K562 (cell line): ENCODE data around the gene BZW1. TPM values are rescaled to one million over a fixed set of nuclear protein-coding genes. Genes with fewer than 3 reads are reported as not detected.

Source experiments
- ATAC-seq: fragments of 200-7000 bp; cut with Tn5 transposase; 3 replicates; pipeline ENCODE4 v1.9.1; 2020; ENCODE audit warnings: moderate library complexity
- BruUV-seq: library from RNA; stranded (reverse); fragments of 400-500 nt; replicated peaks from 2 replicates; lab custom pipeline; 2021; lab: Mats Ljungman, UMichigan
- CTCF ChIA-PET: fragments of 300-600 bp; formaldehyde crosslinking; extraction: SDS; loops from one replicate; lab custom pipeline; 2021; ENCODE audit warnings: low intra/inter-chr PET ratio; lab: Yijun Ruan, JAX
- POLR2A ChIA-PET: fragments of 300-600, 350-650 bp; sonication (Branson Sonifier 250); formaldehyde crosslinking; extraction: SDS; loops from one replicate; lab custom pipeline; 2021; ENCODE audit warnings: antibody characterized with exemption, inconsistent platforms; lab: Yijun Ruan, JAX
- DNase-seq, 4 experiments: peaks; one replicate each; pipeline versions ENCODE4 v3.0.0 to v3.0.0-alpha.2; 2011 to 2018; ENCODE audit warnings: low spot score in 3 of 4, mixed read lengths in 3 of 4; ENCODE audit errors: extremely low read depth in 1 of 4
- FAIRE-seq: peaks from 2 replicates; lab custom pipeline; 2011; peaks lifted over from hg19 to GRCh38; lab: Jason Lieb, UNC
- H2AFZ ChIP-seq: 2 replicates; pipeline ENCODE4 v1.6.0; 2011; ENCODE audit warnings: low read depth, low read length, control low read depth, inconsistent platforms
- H3K27ac ChIP-seq: fragments of 200-600 bp; 3 replicates; pipeline ENCODE4 v1.8.0; 2011; ENCODE audit warnings: low read depth, mild to moderate bottlenecking, control low read depth, inconsistent platforms, low read length, moderate library complexity, mixed read lengths; ENCODE audit errors: extremely low read depth
- H3K27me3 ChIP-seq, 2 experiments: fragments of 300-600 bp in 1 of 2; 2 replicates in 1 of 2; 3 replicates in 1 of 2; pipeline versions ENCODE4 v1.6.0 to v1.8.0; 2011; ENCODE audit warnings: inconsistent platforms in 2 of 2, low read length in 2 of 2, mild to moderate bottlenecking in 1 of 2, mixed read lengths in 1 of 2, moderate library complexity in 1 of 2; ENCODE audit not compliant: control insufficient read depth in 2 of 2, insufficient read depth in 2 of 2
- H3K36me3 ChIP-seq: fragments of 300-600 bp; 3 replicates; pipeline ENCODE4 v1.8.0; 2011; ENCODE audit warnings: mild to moderate bottlenecking, low read length, inconsistent platforms; ENCODE audit not compliant: control insufficient read depth, insufficient read depth
- H3K4me1 ChIP-seq, 2 experiments: fragments of 200-600 bp in 1 of 2; replicated peaks in 1 of 2; 2 replicates in 1 of 2; 3 replicates in 1 of 2; pipeline versions ENCODE4 v1.5.1 to v1.8.0; 2011; ENCODE audit warnings: inconsistent platforms in 2 of 2, low read length in 2 of 2, mild to moderate bottlenecking in 1 of 2, mixed read lengths in 1 of 2, moderate library complexity in 1 of 2; ENCODE audit not compliant: control insufficient read depth in 2 of 2, insufficient read depth in 2 of 2
- H3K4me2 ChIP-seq: 2 replicates; pipeline ENCODE4 v1.6.1; 2011; ENCODE audit warnings: low read length, control low read depth, inconsistent platforms, mixed read lengths; ENCODE audit not compliant: insufficient read depth
- H3K4me3 ChIP-seq: fragments of 200-600 bp; sonication (generic), shearing (Covaris generic); 2 replicates; pipeline ENCODE4 v1.5.1; 2016; ENCODE audit warnings: control low read depth, inconsistent platforms
- H3K79me2 ChIP-seq: fragments of 200-600 bp; 3 replicates; pipeline ENCODE4 v1.8.0; 2011; ENCODE audit warnings: low read length, inconsistent platforms; ENCODE audit not compliant: control insufficient read depth, insufficient read depth
- H3K9ac ChIP-seq, 2 experiments: 2 replicates each; pipeline versions ENCODE4 v1.6.0 to v1.6.1; 2011; ENCODE audit warnings: low read depth in 2 of 2, low read length in 2 of 2, control low read depth in 1 of 2, inconsistent platforms in 1 of 2, mild to moderate bottlenecking in 1 of 2, mixed read lengths in 1 of 2; ENCODE audit not compliant: insufficient read depth in 1 of 2
- H3K9me1 ChIP-seq: one replicate; pipeline ENCODE4 v1.6.0; 2011; ENCODE audit warnings: inconsistent platforms, mild to moderate bottlenecking, low read length, moderate library complexity; ENCODE audit not compliant: control insufficient read depth, insufficient read depth
- H3K9me3 ChIP-seq: replicated peaks from 2 replicates; pipeline ENCODE4 v1.5.1; 2011; ENCODE audit warnings: low read depth, low read length, inconsistent platforms; ENCODE audit not compliant: control insufficient read depth, insufficient read depth
- H4K20me1 ChIP-seq: replicated peaks from 2 replicates; pipeline ENCODE4 v1.6.1; 2011; ENCODE audit warnings: low read length, inconsistent platforms, mixed read lengths; ENCODE audit not compliant: control insufficient read depth, insufficient read depth
- CC2D1A ChIP-seq: fragments of 450-650 bp; IDR thresholded peaks from 2 replicates; pipeline ENCODE4 v1.6.1; 2017; ENCODE audit warnings: mild to moderate bottlenecking
- GATAD2A ChIP-seq: fragments of 450-650 bp; IDR thresholded peaks from 2 replicates; pipeline ENCODE4 v1.6.1; 2017
- HDAC1 ChIP-seq, 2 experiments: fragments of 450-650 bp; IDR thresholded peaks; 2 replicates each; pipeline ENCODE4 v1.6.1; 2016 to 2017; ENCODE audit warnings: inconsistent platforms in 1 of 2, mild to moderate bottlenecking in 1 of 2, moderate library complexity in 1 of 2
- HNRNPK ChIP-seq: fragments of 200-400 bp; formaldehyde crosslinking; IDR thresholded peaks from one replicate; pipeline ENCODE4 v1.6.1; 2018; ENCODE audit warnings: mild to moderate bottlenecking, low read depth, low read length; ENCODE audit not compliant: poor library complexity, severe bottlenecking
- SAFB ChIP-seq: fragments of 200-400 bp; formaldehyde crosslinking; IDR thresholded peaks from 2 replicates; pipeline ENCODE4 v1.6.1; 2017; ENCODE audit warnings: low read depth, low read length, borderline replicate concordance
- STAG1 ChIP-seq: sonication (generic); formaldehyde crosslinking; IDR thresholded peaks from 2 replicates; pipeline ENCODE4 v1.5.0; 2020; ENCODE audit warnings: missing genetic modification reagents, borderline replicate concordance
- STAT6 ChIP-seq: sonication (generic); formaldehyde crosslinking; IDR thresholded peaks from 2 replicates; pipeline ENCODE4 v1.8.1; 2023; ENCODE audit warnings: mild to moderate bottlenecking, missing genetic modification reagents
- SUPT5H ChIP-seq: fragments of 450-650 bp; IDR thresholded peaks from 2 replicates; pipeline ENCODE4 v1.6.1; 2016
- TARDBP ChIP-seq: fragments of 450-650 bp; IDR thresholded peaks from 2 replicates; pipeline ENCODE4 v1.6.1; 2016
- TRIM24 ChIP-seq, 2 experiments: fragments of 450-650 bp; IDR thresholded peaks; 2 replicates each; pipeline ENCODE4 v1.6.1; 2016
- ZNF707 ChIP-seq: fragments of 250-450 bp; sonication (Bioruptor Pico); conservative IDR thresholded peaks from 2 replicates; pipeline ENCODE4 v1.8.0; 2022; ENCODE audit warnings: inconsistent platforms, mild to moderate bottlenecking, moderate library complexity
- ZNF830 ChIP-seq: fragments of 250-450 bp; sonication (Bioruptor Pico); IDR thresholded peaks from 2 replicates; pipeline ENCODE4 v1.5.0; 2021; ENCODE audit warnings: mild to moderate bottlenecking
- WGBS: fragments of 100-300 bp; shearing (Covaris generic); methylation state at CpG from one replicate; pipeline ENCODE4 v1.1.6; 2016; ENCODE audit warnings: low coverage, mixed read lengths; ENCODE audit not compliant: insufficient coverage; ENCODE audit errors: missing lambda C conversion rate; 5-methylcytosine and 5-hydroxymethylcytosine counted together
- in situ Hi-C: fragments of 300-500 bp; cut with MboI; formaldehyde crosslinking; loops from 4 replicates; pipeline ENCODE4 v1.15.0; 2018; ENCODE audit warnings: inconsistent platforms, mixed read lengths
- intact Hi-C: fragments of 100-400 bp; cut with micrococcal nuclease; formaldehyde crosslinking; loops from 2 replicates; pipeline ENCODE4 v1.14.2; 2022
- polyA plus RNA-seq, 8 experiments: library from polyadenylated mRNA; depleted of rRNA in 4 of 8; stranded (reverse) in 5 of 8; unstranded in 3 of 8; fragments of >200 nt; fragmentation: Nextera tagmentation in 2 of 8; fragmentation: Illumina TruSeq in 1 of 8; extraction: Ambion mirVana in 2 of 8; extraction: Trizol in 1 of 8; gene quantifications; 2 replicates each; pipeline versions ENCODE4 v1.2.1 to v1.2.3, GENCODE V29; 2011 to 2014; ENCODE audit warnings: inconsistent platforms in 1 of 8, missing spikeins in 1 of 8
- total RNA-seq, 7 experiments: library from RNA; depleted of rRNA in 6 of 7; stranded (reverse); fragments of >200 nt in 6 of 7; fragmentation: Illumina TruSeq in 2 of 7; extraction: Trizol in 2 of 7; gene quantifications; 2 replicates each; pipeline versions ENCODE4 v1.2.1 to v1.2.3, GENCODE V29; 2011 to 2021; ENCODE audit warnings: low replicate concordance in 1 of 7
- TF ChIP-seq, protein P1 (sequence below): sonication (generic); formaldehyde crosslinking; IDR thresholded peaks from 2 replicates; pipeline ENCODE4 v1.5.0; 2020; ENCODE audit warnings: missing genetic modification reagents
- TF ChIP-seq, protein P2 (sequence below): fragments of 250-450 bp; sonication (Bioruptor Pico); IDR thresholded peaks from 2 replicates; pipeline ENCODE4 v1.5.0; 2020; ENCODE audit warnings: mild to moderate bottlenecking, borderline replicate concordance
- TF ChIP-seq, protein P3 (sequence below): fragments of 450-650 bp; IDR thresholded peaks from 2 replicates; pipeline ENCODE4 v1.6.1; 2018; ENCODE audit not compliant: partially characterized antibody

BZW1 gene
- total and polyA plus RNA-seq, 9 of the 15 experiments (the other 6 are each of a cell fraction or from before 2014, with no cell fraction given), result 110 to 244 (median 198) TPM

DNA sequence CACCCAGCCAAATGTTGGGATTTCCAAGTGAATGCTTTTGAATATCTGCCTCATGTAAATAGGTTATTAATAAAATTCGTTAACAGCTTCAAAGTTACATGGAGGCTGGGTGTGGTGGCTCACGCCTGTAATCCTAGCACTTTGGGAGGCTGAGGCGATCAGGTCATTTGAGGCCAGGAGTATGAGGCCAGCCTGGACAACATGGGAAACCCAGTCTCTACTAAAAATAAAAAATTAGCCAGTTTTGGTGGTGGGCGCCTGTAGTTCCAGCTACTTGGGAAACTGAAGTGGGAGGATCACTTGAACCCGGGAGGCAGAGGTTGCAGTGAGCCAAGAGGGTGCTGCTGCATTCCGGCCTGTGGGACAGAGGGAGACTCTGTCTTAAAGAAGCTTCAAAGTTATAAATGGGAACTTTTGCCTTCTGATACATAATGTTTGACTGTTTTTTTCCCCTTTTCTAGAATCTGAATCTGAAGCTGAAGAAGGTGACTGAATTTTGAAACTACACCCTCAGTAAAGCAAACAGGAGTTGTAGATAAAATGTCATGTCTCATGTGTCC lies 10.1 kb downstream of the BZW1 start:
- 85% methylated on average over 6 of the region's 6 CpGs for WGBS
- Histone ChIP-seq H3K27ac (no peak overlapping the region), H3K27me3 (no peaks in the 10 kb centered on the region), H2AFZ (no peak overlapping the region), H3K4me1 (no peaks in the 10 kb centered on the region), H3K9ac (no peak overlapping the region), H3K9me3 (no peaks in the 10 kb centered on the region), H3K4me3 (no peak overlapping the region), H3K4me2 (no peak overlapping the region), H3K79me2 (no peaks in the 10 kb centered on the region), H3K36me3 (peaks cover 57% of the 10 kb centered on the region), H3K9me1 (no peaks in the 10 kb centered on the region), H4K20me1 (no peaks in the 10 kb centered on the region)
- BruUV-seq, result no TSS peak
- FAIRE-seq, result no peak
- no peak for ATAC-seq
- intact Hi-C loops (no loop called here), in situ Hi-C loops (no loop called here)
- POLR2A ChIA-PET, result interaction anchor here (1.1 to 2.4 kb wide), 2 partner anchors 10 to 27 kb away, joined by 4 to 7 read pairs; no protein-coding TSS in a partner anchor
- CTCF ChIA-PET, result no interaction called here
- DNase-seq, result no peak
- TF ChIP-seq HDAC1 (IDR thresholded peaks at IDR 0.05) (no peak), TRIM24 (IDR thresholded peaks at IDR 0.05) (no peak), SUPT5H (no peak), GATAD2A (no peak), ZNF830 (CRISPR knock-in tag) (no peak), ZNF707 (no peak), HNRNPK (no peak), STAT6 (CRISPR knock-in tag) (no peak), CC2D1A (no peak), TARDBP (no peak), SAFB (no peak), STAG1 (CRISPR knock-in tag) (no peak)
- TF ChIP-seq, protein P1, sequence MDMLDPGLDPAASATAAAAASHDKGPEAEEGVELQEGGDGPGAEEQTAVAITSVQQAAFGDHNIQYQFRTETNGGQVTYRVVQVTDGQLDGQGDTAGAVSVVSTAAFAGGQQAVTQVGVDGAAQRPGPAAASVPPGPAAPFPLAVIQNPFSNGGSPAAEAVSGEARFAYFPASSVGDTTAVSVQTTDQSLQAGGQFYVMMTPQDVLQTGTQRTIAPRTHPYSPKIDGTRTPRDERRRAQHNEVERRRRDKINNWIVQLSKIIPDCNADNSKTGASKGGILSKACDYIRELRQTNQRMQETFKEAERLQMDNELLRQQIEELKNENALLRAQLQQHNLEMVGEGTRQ, result no peak
- TF ChIP-seq, protein P2, sequence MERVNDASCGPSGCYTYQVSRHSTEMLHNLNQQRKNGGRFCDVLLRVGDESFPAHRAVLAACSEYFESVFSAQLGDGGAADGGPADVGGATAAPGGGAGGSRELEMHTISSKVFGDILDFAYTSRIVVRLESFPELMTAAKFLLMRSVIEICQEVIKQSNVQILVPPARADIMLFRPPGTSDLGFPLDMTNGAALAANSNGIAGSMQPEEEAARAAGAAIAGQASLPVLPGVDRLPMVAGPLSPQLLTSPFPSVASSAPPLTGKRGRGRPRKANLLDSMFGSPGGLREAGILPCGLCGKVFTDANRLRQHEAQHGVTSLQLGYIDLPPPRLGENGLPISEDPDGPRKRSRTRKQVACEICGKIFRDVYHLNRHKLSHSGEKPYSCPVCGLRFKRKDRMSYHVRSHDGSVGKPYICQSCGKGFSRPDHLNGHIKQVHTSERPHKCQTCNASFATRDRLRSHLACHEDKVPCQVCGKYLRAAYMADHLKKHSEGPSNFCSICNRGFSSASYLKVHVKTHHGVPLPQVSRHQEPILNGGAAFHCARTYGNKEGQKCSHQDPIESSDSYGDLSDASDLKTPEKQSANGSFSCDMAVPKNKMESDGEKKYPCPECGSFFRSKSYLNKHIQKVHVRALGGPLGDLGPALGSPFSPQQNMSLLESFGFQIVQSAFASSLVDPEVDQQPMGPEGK (CRISPR knock-in tag), result no peak
- TF ChIP-seq, protein P3, sequence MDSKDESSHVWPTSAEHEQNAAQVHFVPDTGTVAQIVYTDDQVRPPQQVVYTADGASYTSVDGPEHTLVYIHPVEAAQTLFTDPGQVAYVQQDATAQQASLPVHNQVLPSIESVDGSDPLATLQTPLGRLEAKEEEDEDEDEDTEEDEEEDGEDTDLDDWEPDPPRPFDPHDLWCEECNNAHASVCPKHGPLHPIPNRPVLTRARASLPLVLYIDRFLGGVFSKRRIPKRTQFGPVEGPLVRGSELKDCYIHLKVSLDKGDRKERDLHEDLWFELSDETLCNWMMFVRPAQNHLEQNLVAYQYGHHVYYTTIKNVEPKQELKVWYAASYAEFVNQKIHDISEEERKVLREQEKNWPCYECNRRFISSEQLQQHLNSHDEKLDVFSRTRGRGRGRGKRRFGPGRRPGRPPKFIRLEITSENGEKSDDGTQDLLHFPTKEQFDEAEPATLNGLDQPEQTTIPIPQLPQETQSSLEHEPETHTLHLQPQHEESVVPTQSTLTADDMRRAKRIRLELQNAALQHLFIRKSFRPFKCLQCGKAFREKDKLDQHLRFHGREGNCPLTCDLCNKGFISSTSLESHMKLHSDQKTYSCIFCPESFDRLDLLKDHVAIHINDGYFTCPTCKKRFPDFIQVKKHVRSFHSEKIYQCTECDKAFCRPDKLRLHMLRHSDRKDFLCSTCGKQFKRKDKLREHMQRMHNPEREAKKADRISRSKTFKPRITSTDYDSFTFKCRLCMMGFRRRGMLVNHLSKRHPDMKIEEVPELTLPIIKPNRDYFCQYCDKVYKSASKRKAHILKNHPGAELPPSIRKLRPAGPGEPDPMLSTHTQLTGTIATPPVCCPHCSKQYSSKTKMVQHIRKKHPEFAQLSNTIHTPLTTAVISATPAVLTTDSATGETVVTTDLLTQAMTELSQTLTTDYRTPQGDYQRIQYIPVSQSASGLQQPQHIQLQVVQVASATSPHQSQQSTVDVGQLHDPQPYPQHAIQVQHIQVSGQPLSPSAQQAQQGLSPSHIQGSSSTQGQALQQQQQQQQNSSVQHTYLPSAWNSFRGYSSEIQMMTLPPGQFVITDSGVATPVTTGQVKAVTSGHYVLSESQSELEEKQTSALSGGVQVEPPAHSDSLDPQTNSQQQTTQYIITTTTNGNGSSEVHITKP, result no peak
